Measurements from ENCODE around the gene CRELD2. TPM values are rescaled to one million over a fixed set of nuclear protein-coding genes. Genes with fewer than 3 reads are reported as not detected.

The CRELD2 gene
- total RNA-seq, 1 donor from 2014 or later, result 54.9 TPM

DNA sequence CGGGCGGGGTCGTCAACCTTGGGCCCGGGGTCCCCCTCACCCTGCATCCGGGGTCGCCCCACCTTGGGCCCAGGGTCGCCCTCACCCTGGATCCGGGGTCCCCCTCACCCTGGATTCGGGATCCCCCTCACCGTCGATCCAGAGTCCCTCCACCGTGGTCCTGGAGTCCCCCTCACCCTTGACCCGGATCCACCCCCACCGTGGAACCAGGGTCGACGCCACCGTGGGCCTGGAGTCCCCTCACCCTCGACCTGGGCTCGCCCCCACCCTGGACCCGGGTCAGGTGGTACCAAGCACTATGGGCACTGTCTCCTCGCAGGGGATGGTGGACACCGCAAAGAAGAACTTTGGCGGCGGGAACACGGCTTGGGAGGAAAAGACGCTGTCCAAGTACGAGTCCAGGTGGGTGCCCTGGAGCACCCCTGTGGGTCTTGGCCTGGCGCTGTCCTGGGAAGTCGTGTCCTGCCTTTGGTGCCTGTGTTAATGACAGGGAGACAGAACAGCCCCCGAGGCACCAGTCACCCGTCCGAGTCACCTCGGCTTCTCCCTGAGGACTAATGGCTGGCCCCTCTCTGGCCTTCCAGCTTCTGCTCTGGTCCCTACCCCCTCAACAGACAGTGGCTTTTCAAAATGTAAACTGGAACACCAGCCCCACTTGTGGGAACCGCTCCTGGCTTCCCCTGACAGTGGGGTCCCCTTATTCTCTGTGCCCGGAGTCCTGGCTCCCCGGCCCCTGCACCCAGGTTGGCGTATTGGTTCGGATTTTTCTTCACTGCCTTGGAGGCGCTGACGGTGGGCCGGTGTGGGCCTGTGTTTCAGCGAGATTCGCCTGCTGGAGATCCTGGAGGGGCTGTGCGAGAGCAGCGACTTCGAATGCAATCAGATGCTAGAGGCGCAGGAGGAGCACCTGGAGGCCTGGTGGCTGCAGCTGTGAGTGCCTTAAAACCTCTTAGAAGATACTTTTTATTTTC lies 762 bp downstream of the CRELD2 start:
- no peak overlapping the region for H3K27ac Mint-ChIP-seq (ENCODE audit: unreplicated experiment)
- TF ChIP-seq, protein P1, sequence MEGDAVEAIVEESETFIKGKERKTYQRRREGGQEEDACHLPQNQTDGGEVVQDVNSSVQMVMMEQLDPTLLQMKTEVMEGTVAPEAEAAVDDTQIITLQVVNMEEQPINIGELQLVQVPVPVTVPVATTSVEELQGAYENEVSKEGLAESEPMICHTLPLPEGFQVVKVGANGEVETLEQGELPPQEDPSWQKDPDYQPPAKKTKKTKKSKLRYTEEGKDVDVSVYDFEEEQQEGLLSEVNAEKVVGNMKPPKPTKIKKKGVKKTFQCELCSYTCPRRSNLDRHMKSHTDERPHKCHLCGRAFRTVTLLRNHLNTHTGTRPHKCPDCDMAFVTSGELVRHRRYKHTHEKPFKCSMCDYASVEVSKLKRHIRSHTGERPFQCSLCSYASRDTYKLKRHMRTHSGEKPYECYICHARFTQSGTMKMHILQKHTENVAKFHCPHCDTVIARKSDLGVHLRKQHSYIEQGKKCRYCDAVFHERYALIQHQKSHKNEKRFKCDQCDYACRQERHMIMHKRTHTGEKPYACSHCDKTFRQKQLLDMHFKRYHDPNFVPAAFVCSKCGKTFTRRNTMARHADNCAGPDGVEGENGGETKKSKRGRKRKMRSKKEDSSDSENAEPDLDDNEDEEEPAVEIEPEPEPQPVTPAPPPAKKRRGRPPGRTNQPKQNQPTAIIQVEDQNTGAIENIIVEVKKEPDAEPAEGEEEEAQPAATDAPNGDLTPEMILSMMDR (IDR thresholded peaks at IDR 0.05), result no peak
- peaks cover 16% of the 10 kb centered on the region for H3K4me1 Mint-ChIP-seq (ENCODE audit: unreplicated experiment)
- DNase-seq (ENCODE audit: extremely low spot score, unreplicated experiment), result no peak
- no peaks in the 10 kb centered on the region for H3K9me3 Mint-ChIP-seq (ENCODE audit: unreplicated experiment)
- peak overlapping the region; percentile 69 for H3K4me3 Mint-ChIP-seq (ENCODE audit: unreplicated experiment)
- no peaks in the 10 kb centered on the region for H3K36me3 Mint-ChIP-seq (ENCODE audit: unreplicated experiment)
- H3K27me3 Mint-ChIP-seq (ENCODE audit: unreplicated experiment), result no peaks in the 10 kb centered on the region

DNA sequence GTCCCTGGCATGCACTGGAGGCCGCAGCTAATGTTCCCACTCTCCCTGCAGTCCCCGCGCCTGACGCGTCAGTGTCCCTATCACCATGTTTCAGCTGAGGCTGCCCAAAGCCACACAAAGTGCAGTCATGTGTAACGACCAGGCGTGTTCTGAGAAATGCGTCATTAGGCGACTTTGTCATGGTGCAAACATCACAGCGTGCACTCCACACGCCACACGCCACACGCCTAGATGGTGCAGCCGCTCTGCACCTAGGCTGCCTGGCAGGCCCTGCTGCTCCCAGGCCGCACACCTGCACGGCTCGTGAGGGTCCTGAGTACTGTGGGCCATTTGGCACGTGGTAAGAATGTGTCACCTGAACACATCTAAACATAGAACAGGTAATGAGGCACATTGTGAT lies 2.4 kb downstream of the CRELD2 start:
- Mint-ChIP-seq H3K4me3 (ENCODE audit: unreplicated experiment) (no peak overlapping the region), H3K4me1 (ENCODE audit: unreplicated experiment) (peaks cover 16% of the 10 kb centered on the region), H3K36me3 (ENCODE audit: unreplicated experiment) (peaks cover 6% of the 10 kb centered on the region), H3K9me3 (ENCODE audit: unreplicated experiment) (no peaks in the 10 kb centered on the region), H3K27me3 (ENCODE audit: unreplicated experiment) (no peaks in the 10 kb centered on the region), H3K27ac (ENCODE audit: unreplicated experiment) (no peak overlapping the region)
- TF ChIP-seq, protein P1 (IDR thresholded peaks at IDR 0.05), result no peak
- DNase-seq (ENCODE audit: extremely low spot score, unreplicated experiment), result no peak

DNA sequence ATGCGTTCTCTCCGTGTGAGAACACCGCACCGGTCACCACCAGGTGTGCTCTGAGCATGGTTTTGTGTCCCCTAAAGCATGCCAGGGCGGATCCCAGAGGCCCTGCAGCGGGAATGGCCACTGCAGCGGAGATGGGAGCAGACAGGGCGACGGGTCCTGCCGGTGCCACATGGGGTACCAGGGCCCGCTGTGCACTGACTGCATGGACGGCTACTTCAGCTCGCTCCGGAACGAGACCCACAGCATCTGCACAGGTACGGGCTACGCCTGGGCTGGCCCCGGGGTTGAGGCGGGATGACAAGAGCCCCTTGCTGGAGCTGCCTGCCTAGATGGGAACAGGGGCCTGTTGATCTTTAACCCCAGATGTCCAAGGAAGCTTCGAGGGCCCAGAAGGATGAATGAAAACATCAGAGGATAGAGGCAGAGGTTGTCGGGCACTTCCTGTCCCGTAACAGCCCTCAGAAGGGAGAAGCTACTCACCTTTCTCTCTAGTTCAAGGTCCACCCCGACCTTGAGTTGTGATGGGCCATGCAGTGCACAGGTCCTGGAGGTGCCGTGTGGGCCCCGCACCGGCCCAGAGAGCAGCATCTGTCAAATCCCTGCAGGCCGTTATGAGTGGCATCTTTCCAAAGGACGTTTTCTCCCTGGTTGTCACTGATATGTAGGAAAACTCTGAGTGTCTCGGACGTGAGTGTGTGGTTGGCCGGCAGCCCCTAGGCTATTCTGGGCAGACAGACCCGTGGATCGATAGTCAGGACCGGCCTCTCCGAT lies 3.3 kb downstream of the CRELD2 start:
- DNase-seq (ENCODE audit: extremely low spot score, unreplicated experiment), result no peak
- Mint-ChIP-seq H3K4me1 (ENCODE audit: unreplicated experiment) (peaks cover 16% of the 10 kb centered on the region), H3K36me3 (ENCODE audit: unreplicated experiment) (peaks cover 6% of the 10 kb centered on the region), H3K4me3 (ENCODE audit: unreplicated experiment) (no peak overlapping the region), H3K27ac (ENCODE audit: unreplicated experiment) (no peak overlapping the region), H3K9me3 (ENCODE audit: unreplicated experiment) (no peaks in the 10 kb centered on the region), H3K27me3 (ENCODE audit: unreplicated experiment) (no peaks in the 10 kb centered on the region)
- TF ChIP-seq, protein P1 (IDR thresholded peaks at IDR 0.05), result no peak

DNA sequence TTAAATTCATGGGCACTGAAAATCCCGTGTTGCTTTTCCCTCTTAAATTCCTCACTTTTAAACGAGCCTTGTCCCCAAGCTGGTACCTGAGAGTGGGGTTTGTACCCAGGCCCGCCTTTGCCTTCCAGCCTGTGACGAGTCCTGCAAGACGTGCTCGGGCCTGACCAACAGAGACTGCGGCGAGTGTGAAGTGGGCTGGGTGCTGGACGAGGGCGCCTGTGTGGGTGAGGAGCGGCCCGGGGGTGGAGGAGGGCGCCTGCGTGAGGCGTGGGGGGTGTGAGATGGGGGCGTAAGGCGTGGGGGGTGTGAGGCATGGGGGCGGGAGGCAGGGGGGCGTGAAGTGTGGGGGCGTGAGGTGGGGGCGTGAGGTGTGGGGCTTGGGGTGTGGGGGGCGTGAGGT lies 4.0 kb downstream of the CRELD2 start:
- TF ChIP-seq, protein P1 (IDR thresholded peaks at IDR 0.05), result no peak
- Mint-ChIP-seq H3K4me1 (ENCODE audit: unreplicated experiment) (peaks cover 10% of the 10 kb centered on the region), H3K27me3 (ENCODE audit: unreplicated experiment) (no peaks in the 10 kb centered on the region), H3K4me3 (ENCODE audit: unreplicated experiment) (no peak overlapping the region), H3K27ac (ENCODE audit: unreplicated experiment) (no peak overlapping the region), H3K36me3 (ENCODE audit: unreplicated experiment) (peaks cover 6% of the 10 kb centered on the region), H3K9me3 (ENCODE audit: unreplicated experiment) (no peaks in the 10 kb centered on the region)
- DNase-seq (ENCODE audit: extremely low spot score, unreplicated experiment), result no peak

DNA sequence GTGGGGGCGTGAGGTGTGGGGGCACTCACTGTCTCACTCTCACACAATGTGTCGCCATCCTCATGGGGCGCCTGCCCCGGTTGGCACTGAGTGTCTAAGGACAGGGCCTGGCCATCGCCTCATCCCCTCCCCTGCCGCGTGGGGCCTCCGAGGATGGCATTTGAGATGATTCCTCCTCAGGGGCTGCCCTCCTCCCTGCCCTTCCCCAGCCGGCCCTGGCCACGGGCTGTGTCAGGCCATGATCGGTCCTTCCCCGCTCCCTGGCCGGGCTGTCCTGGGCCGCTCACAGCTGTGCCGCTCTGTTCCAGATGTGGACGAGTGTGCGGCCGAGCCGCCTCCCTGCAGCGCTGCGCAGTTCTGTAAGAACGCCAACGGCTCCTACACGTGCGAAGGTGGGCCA lies 4.5 kb downstream of the CRELD2 start:
- peaks cover 9% of the 10 kb centered on the region for H3K4me1 Mint-ChIP-seq (ENCODE audit: unreplicated experiment)
- TF ChIP-seq, protein P1 (IDR thresholded peaks at IDR 0.05), result no peak
- H3K36me3 Mint-ChIP-seq (ENCODE audit: unreplicated experiment), result peaks cover 6% of the 10 kb centered on the region
- H3K27me3 Mint-ChIP-seq (ENCODE audit: unreplicated experiment), result no peaks in the 10 kb centered on the region
- no peak overlapping the region for H3K27ac Mint-ChIP-seq (ENCODE audit: unreplicated experiment)
- no peaks in the 10 kb centered on the region for H3K9me3 Mint-ChIP-seq (ENCODE audit: unreplicated experiment)
- DNase-seq (ENCODE audit: extremely low spot score, unreplicated experiment), result no peak
- H3K4me3 Mint-ChIP-seq (ENCODE audit: unreplicated experiment), result no peak overlapping the region

Measured in osteocyte (in vitro differentiated cells).